Aorta (tissue), 5 donors: Measurements from ENCODE around the gene CRABP2. TPM values are rescaled to one million over a fixed set of nuclear protein-coding genes. Genes with fewer than 3 reads are reported as not detected.

ENCODE experiments used
- ATAC-seq: fragments of 200-7000 bp; cut with Tn5 transposase; one replicate; pipeline ENCODE4 v1.9.1; 2022; ENCODE audit warnings: moderate library complexity; ENCODE audit not compliant: low FRiP score
- DNase-seq, 2 donors: peaks; one replicate each; pipeline ENCODE4 v3.0.0-alpha.2; 2020
- H3K27ac ChIP-seq, 2 donors: one replicate each; pipeline ENCODE4 v1.5.1; 2013; ENCODE audit warnings: low read length in 2 of 2, mild to moderate bottlenecking in 2 of 2, moderate library complexity in 2 of 2, control low read depth in 1 of 2, inconsistent platforms in 1 of 2, low read depth in 1 of 2
- H3K27me3 ChIP-seq, 2 donors: one replicate each; pipeline ENCODE4 v1.6.1; 2013; ENCODE audit warnings: control low read depth in 1 of 2, low read length in 1 of 2, mild to moderate bottlenecking in 1 of 2, moderate library complexity in 1 of 2; ENCODE audit not compliant: insufficient read depth in 2 of 2, control insufficient read depth in 1 of 2
- H3K36me3 ChIP-seq, 2 donors: one replicate each; pipeline ENCODE4 v1.6.1; 2013; ENCODE audit warnings: control low read depth in 1 of 2, low read length in 1 of 2, mild to moderate bottlenecking in 1 of 2; ENCODE audit not compliant: insufficient read depth in 2 of 2, control insufficient read depth in 1 of 2
- H3K4me1 ChIP-seq, 2 donors: one replicate each; pipeline ENCODE4 v1.6.1; 2013; ENCODE audit warnings: low read length in 2 of 2, control low read depth in 1 of 2, mild to moderate bottlenecking in 1 of 2, moderate library complexity in 1 of 2; ENCODE audit not compliant: insufficient read depth in 2 of 2, control insufficient read depth in 1 of 2
- H3K4me3 ChIP-seq, 2 donors: one replicate each; pipeline ENCODE4 v1.5.1; 2013; ENCODE audit warnings: low read length in 2 of 2, control low read depth in 1 of 2, mild to moderate bottlenecking in 1 of 2
- H3K9me3 ChIP-seq: one replicate; pipeline ENCODE4 v1.6.1; 2013; ENCODE audit warnings: mild to moderate bottlenecking, low read length; ENCODE audit not compliant: control insufficient read depth
- WGBS, 2 donors: extraction: QIAGEN DNeasy Blood & Tissue Kit; methylation state at CpG; one replicate each; pipeline ENCODE4 v1.1.7; 2013; 5-methylcytosine and 5-hydroxymethylcytosine counted together
- intact Hi-C, 2 donors: fragments of 100-400 bp; cut with DNase I; formaldehyde crosslinking; loops; one replicate each; pipeline versions ENCODE4 v1.14.2 to v1.15.0; 2022
- polyA plus RNA-seq, 2 donors: library from polyadenylated mRNA; stranded (reverse); fragments of 200-250 nt; gene quantifications; one replicate each; pipeline ENCODE4 v1.2.3, GENCODE V29; 2013
- total RNA-seq, 2 donors: library from RNA; stranded (reverse); fragmentation: NEBNext Ultra II Directional; extraction: Animal tissue kit (Norgen Biotek cat#: 25700); gene quantifications; one replicate each; pipeline ENCODE4 v1.2.1, GENCODE V29; 2021
- donor health status: healthy with polysubstance abuse.
- donor health status: Bipolar disorder and iron deficiency.
- donor health status: DM: no; HTN: no; CAD: no.
- donor health status: DM: no; HTN: no; CAD: no.
- donor health status: DM: yes; HTN: yes; CAD: no.

Gene CRABP2
- total and polyA plus RNA-seq, 4 donors: 3.8 to 34.4 (median 7.1) TPM

- DNase-seq: no peak
- H3K27me3 ChIP-seq: no peaks in the 10 kb centered on the region
- intact Hi-C loops: loop anchor here (1.0 to 5.0 kb wide), 4 partner anchors 18 to 77 kb away; partner anchors contain the start of gene NES (in 1 of the 2)
- no peak overlapping the region for H3K4me3 ChIP-seq
- H3K27ac ChIP-seq: peak overlapping the region in 1 of 2 donors; percentile 73
- H3K9me3 ChIP-seq: no peaks in the 10 kb centered on the region
- H3K4me1 ChIP-seq: no peaks in the 10 kb centered on the region
- 11 to 17% methylated on average over 6 of the region's 6 CpGs for WGBS, 2 donors
- no peak for ATAC-seq
- H3K36me3 ChIP-seq: no peaks in the 10 kb centered on the region
Observed at GRCh38 chr1:156659661-156659987, 45.8 kb downstream of the CRABP2 start.

DNA sequence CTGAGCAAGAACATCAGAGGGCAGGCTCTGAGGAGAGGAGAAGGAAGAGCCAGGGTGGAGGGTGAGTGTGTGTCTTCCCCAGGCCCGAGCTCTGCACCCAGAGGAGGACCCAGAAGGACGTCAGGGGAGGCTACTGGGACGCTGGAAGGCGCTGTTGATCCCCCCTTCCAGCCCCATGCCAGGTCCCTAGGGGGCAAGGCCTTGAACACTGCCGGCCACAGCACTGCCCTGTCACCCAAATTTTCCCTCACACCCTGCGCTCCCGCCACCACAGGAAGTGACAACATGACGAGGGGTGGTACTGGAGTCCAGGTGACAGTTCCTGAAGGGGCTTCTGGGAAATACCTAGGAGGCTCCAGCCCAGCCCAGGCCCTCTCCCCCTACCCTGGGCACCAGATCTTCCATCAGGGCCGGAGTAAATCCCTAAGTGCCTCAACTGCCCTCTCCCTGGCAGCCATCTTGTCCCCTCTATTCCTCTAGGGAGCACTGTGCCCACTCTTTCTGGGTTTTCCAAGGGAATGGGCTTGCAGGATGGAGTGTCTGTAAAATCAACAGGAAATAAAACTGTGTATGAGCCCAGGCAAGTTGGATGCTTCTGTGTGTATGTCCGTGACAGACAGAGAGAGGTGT, 46.3 kb downstream of the CRABP2 start:
- WGBS, 2 donors: 70 to 76% methylated on average over 10 of the region's 10 CpGs
- intact Hi-C loops: loop anchor here (1.0 to 5.0 kb wide), 4 partner anchors 18 to 77 kb away; partner anchors contain the start of gene NES (in 1 of the 2)
- no peaks in the 10 kb centered on the region for H3K9me3 ChIP-seq

GRCh38 chr1:156658496-156658895, 46.9 kb downstream of the CRABP2 start:
- no peaks in the 10 kb centered on the region for H3K27me3 ChIP-seq
- 85 to 87% methylated on average over 14 of the region's 14 CpGs for WGBS, 2 donors
- no peaks in the 10 kb centered on the region for H3K4me1 ChIP-seq
- intact Hi-C loops: loop anchor here (5.0 kb wide), 2 partner anchors 36 to 76 kb away; no protein-coding TSS in a partner anchor
- no peak overlapping the region for H3K27ac ChIP-seq
- H3K36me3 ChIP-seq: no peaks in the 10 kb centered on the region
- no peaks in the 10 kb centered on the region for H3K9me3 ChIP-seq
- no peak overlapping the region for H3K4me3 ChIP-seq
- DNase-seq (no peak), ATAC-seq (no peak)

More for the DNA sequence above, 46.3 kb downstream of the CRABP2 start:
- no peak overlapping the region for H3K27ac ChIP-seq
- DNase-seq (no peak), ATAC-seq (no peak)
- no peaks in the 10 kb centered on the region for H3K4me1 ChIP-seq
- H3K36me3 ChIP-seq: no peaks in the 10 kb centered on the region
- no peaks in the 10 kb centered on the region for H3K27me3 ChIP-seq
- no peak overlapping the region for H3K4me3 ChIP-seq

GRCh38 chr1:156657741-156658319, 47.6 kb downstream of the CRABP2 start:
- DNase-seq (no peak), ATAC-seq (no peak)
- Histone ChIP-seq H3K36me3 (no peaks in the 10 kb centered on the region), H3K4me3 (no peak overlapping the region), H3K27me3 (no peaks in the 10 kb centered on the region), H3K27ac (no peak overlapping the region), H3K4me1 (no peaks in the 10 kb centered on the region), H3K9me3 (no peaks in the 10 kb centered on the region)
- intact Hi-C loops: loop anchor here (2.0 to 5.0 kb wide), 3 partner anchors 36 to 76 kb away; no protein-coding TSS in a partner anchor
- 13% methylated on average over 15 of the region's 15 CpGs for WGBS, 2 donors

- DNase-seq: peak; percentile 77 to 95
- H3K4me1 ChIP-seq: no peaks in the 10 kb centered on the region
- no peak overlapping the region for H3K27ac ChIP-seq
- no peaks in the 10 kb centered on the region for H3K27me3 ChIP-seq
- no peaks in the 10 kb centered on the region for H3K36me3 ChIP-seq
- intact Hi-C loops: loop anchor here (2.0 to 5.0 kb wide), 3 partner anchors 35 to 75 kb away; no protein-coding TSS in a partner anchor
- WGBS, 2 donors: 1% methylated on average over 54 of the region's 54 CpGs
- H3K9me3 ChIP-seq: no peaks in the 10 kb centered on the region
- H3K4me3 ChIP-seq: no peak overlapping the region
- ATAC-seq: peak; percentile 68
Observed at GRCh38 chr1:156656806-156657740, 48.3 kb downstream of the CRABP2 start.

GRCh38 chr1:156655904-156656516, 49.4 kb downstream of the CRABP2 start:
- Histone ChIP-seq H3K27ac (no peak overlapping the region), H3K4me3 (no peak overlapping the region), H3K9me3 (no peaks in the 10 kb centered on the region), H3K4me1 (no peaks in the 10 kb centered on the region), H3K27me3 (no peaks in the 10 kb centered on the region), H3K36me3 (no peaks in the 10 kb centered on the region)
- intact Hi-C loops: loop anchor here (2.0 to 5.0 kb wide), 3 partner anchors 34 to 74 kb away; no protein-coding TSS in a partner anchor
- WGBS, 2 donors: 59 to 60% methylated on average over 9 of the region's 9 CpGs
- DNase-seq (no peak), ATAC-seq (no peak)

- no peak overlapping the region for H3K27ac ChIP-seq
- WGBS, 2 donors: 59 to 60% methylated on average over 2 of the region's 2 CpGs
- no peaks in the 10 kb centered on the region for H3K4me1 ChIP-seq
- ATAC-seq (no peak), DNase-seq (no peak)
- intact Hi-C loops: loop anchor here (5.0 kb wide), 2 partner anchors 33 to 73 kb away; no protein-coding TSS in a partner anchor
- H3K4me3 ChIP-seq: no peak overlapping the region
- H3K9me3 ChIP-seq: no peaks in the 10 kb centered on the region
- H3K36me3 ChIP-seq: no peaks in the 10 kb centered on the region
- H3K27me3 ChIP-seq: no peaks in the 10 kb centered on the region
Observed at GRCh38 chr1:156655151-156655903, 50.1 kb downstream of the CRABP2 start.
